A549 treated with DMSO at 1 μM for 4 hours (cell line): ENCODE data around the gene MBOAT1. TPM values are rescaled to one million over a fixed set of nuclear protein-coding genes. Genes with fewer than 3 reads are reported as not detected.

Experiments
- total RNA-seq: library from RNA; stranded (reverse); fragments of 200-300 nt; extraction: Qiagen RNA extraction; gene quantifications from 5 replicates; pipeline ENCODE4 v1.2.3, GENCODE V29; 2022; ENCODE audit warnings: low read depth

Gene MBOAT1, protein sequence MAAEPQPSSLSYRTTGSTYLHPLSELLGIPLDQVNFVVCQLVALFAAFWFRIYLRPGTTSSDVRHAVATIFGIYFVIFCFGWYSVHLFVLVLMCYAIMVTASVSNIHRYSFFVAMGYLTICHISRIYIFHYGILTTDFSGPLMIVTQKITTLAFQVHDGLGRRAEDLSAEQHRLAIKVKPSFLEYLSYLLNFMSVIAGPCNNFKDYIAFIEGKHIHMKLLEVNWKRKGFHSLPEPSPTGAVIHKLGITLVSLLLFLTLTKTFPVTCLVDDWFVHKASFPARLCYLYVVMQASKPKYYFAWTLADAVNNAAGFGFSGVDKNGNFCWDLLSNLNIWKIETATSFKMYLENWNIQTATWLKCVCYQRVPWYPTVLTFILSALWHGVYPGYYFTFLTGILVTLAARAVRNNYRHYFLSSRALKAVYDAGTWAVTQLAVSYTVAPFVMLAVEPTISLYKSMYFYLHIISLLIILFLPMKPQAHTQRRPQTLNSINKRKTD
- total RNA-seq = 2.9 to 3.6 TPM (median 3.4 TPM) in 5 replicates

DNA sequence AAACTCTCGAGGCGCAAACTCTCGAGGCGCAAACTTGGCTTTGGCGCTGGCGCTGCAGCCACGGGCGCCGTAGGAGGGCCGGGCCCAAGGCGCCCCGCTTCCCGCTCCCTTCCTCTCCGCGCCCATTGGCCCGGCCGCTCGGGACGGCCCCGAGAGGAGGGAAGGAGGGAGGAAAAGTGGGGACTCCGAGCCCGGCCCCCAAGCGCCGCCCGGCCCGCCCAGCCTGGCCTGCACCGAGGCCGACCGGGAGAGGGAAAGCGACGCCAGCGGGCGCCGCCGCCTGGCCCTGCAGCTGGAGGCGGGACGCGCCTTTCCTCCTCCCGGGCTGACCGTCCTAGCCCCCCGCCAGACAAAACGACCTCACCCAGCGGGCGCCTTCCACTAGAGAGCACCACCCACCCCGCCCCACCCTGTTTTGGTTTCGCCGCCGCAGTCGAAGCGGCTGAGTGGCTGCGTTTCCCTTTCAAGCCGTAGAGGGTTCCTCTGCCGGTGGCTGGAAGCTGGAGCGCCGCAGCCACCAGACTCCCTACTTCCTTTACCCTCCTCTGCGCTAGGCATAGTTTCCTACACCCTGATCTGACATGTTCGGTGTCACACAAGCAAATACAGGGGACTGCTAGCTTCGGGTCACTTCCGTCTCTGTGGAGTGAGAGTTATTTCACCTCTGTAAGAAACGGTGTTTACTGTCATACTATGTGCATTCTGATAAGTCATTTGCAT is at the start of gene MBOAT1:
MBOAT1 (minus strand) TSS at position 78 of the 720 bp plus-strand sequence. CDS start 235 bp downstream, outside the sequence.

Other genes with a start within 250 kb of the MBOAT1 start
- 14.1 to 16.1 TPM (median 14.9 TPM) in 5 replicates for gene E2F3, start 189.4 kb upstream of the MBOAT1 start, total RNA-seq